Endothelial cell (in vitro differentiated cells): ENCODE results near the gene MS4A6E. TPM values are rescaled to one million over a fixed set of nuclear protein-coding genes. Genes with fewer than 3 reads are reported as not detected.

ENCODE experiments used
- DNase-seq: peaks from one replicate; pipeline ENCODE4 v3.0.0; 2021; ENCODE audit warnings: low spot score
- H3K27ac Mint-ChIP-seq: one replicate; pipeline ENCODE4 v1.8.0; 2021; ENCODE audit warnings: mixed read lengths, inconsistent platforms; ENCODE audit not compliant: unreplicated experiment
- H3K27me3 Mint-ChIP-seq: one replicate; pipeline ENCODE4 v1.8.0; 2021; ENCODE audit warnings: mild to moderate bottlenecking, moderate library complexity, mixed read lengths, inconsistent platforms; ENCODE audit not compliant: unreplicated experiment
- H3K36me3 Mint-ChIP-seq: one replicate; pipeline ENCODE4 v1.8.0; 2021; ENCODE audit warnings: mild to moderate bottlenecking, low read depth, mixed read lengths, inconsistent platforms; ENCODE audit not compliant: unreplicated experiment
- H3K4me1 Mint-ChIP-seq: one replicate; pipeline ENCODE4 v1.8.0; 2021; ENCODE audit warnings: mild to moderate bottlenecking, mixed read lengths, inconsistent platforms; ENCODE audit not compliant: unreplicated experiment
- H3K4me3 Mint-ChIP-seq: one replicate; pipeline ENCODE4 v1.8.0; 2021; ENCODE audit warnings: mild to moderate bottlenecking, mixed read lengths, inconsistent platforms; ENCODE audit not compliant: unreplicated experiment
- H3K9me3 Mint-ChIP-seq: one replicate; pipeline ENCODE4 v1.8.0; 2021; ENCODE audit warnings: mixed read lengths, inconsistent platforms; ENCODE audit not compliant: unreplicated experiment
- CTCF ChIP-seq: fragments of 200-600 bp; sonication (generic); IDR thresholded peaks from one replicate; pipeline ENCODE4 v1.5.0; 2021; ENCODE audit warnings: antibody characterized with exemption; ENCODE audit not compliant: unreplicated experiment
- total RNA-seq: library from RNA; stranded (reverse); fragmentation: NEBNext Ultra II Directional; extraction: Animal tissue kit (Norgen Biotek cat#: 25700); gene quantifications from one replicate; pipeline ENCODE4 v1.2.1, GENCODE V29; 2021; ENCODE audit not compliant: unreplicated experiment

MS4A6E gene
- total RNA-seq, 1 donor from 2014 or later: not detected

GRCh38 chr11:60305906-60306619, 21.0 kb upstream of the MS4A6E start:
- no peak overlapping the region for H3K27ac Mint-ChIP-seq
- H3K9me3 Mint-ChIP-seq: no peaks in the 10 kb centered on the region
- TF ChIP-seq CTCF: no peak
- H3K36me3 Mint-ChIP-seq: no peaks in the 10 kb centered on the region
- no peaks in the 10 kb centered on the region for H3K4me1 Mint-ChIP-seq
- H3K4me3 Mint-ChIP-seq: no peak overlapping the region
- H3K27me3 Mint-ChIP-seq: no peaks in the 10 kb centered on the region
- DNase-seq: no peak

- no peak overlapping the region for H3K4me3 Mint-ChIP-seq
- no peak overlapping the region for H3K27ac Mint-ChIP-seq
- H3K4me1 Mint-ChIP-seq: no peaks in the 10 kb centered on the region
- no peaks in the 10 kb centered on the region for H3K36me3 Mint-ChIP-seq
- no peak for TF ChIP-seq CTCF
- no peak for DNase-seq
- no peaks in the 10 kb centered on the region for H3K27me3 Mint-ChIP-seq
- no peaks in the 10 kb centered on the region for H3K9me3 Mint-ChIP-seq
These were observed 19.4 kb upstream of the MS4A6E start for GRCh38 chr11:60307507-60308195.

GRCh38 chr11:60310407-60310998, 16.6 kb upstream of the MS4A6E start:
- no peak for DNase-seq
- Mint-ChIP-seq H3K9me3 (no peaks in the 10 kb centered on the region), H3K4me1 (no peaks in the 10 kb centered on the region), H3K27me3 (no peaks in the 10 kb centered on the region), H3K36me3 (no peaks in the 10 kb centered on the region), H3K4me3 (no peak overlapping the region), H3K27ac (no peak overlapping the region)
- no peak for TF ChIP-seq CTCF

GRCh38 chr11:60314635-60315321, 12.3 kb upstream of the MS4A6E start:
- H3K4me3 Mint-ChIP-seq: no peak overlapping the region
- no peaks in the 10 kb centered on the region for H3K36me3 Mint-ChIP-seq
- H3K27ac Mint-ChIP-seq: no peak overlapping the region
- DNase-seq: no peak
- H3K9me3 Mint-ChIP-seq: no peaks in the 10 kb centered on the region
- no peaks in the 10 kb centered on the region for H3K27me3 Mint-ChIP-seq
- no peak for TF ChIP-seq CTCF
- H3K4me1 Mint-ChIP-seq: no peaks in the 10 kb centered on the region
